ENCODE data around the gene ZNF320. TPM values are rescaled to one million over a fixed set of nuclear protein-coding genes. Genes with fewer than 3 reads are reported as not detected.
A peak's percentile ranks its signal among the peaks of the same experiment; 100 is the strongest.
"Not testable (repeated sequence)": the region's sequence is repeated elsewhere in the genome, so short reads cannot be mapped to it uniquely, and the experiment has no call there.

Gene ZNF320
- total RNA-seq, result 43.9 and 50.0 TPM in 2 replicates
- long read RNA-seq, partial matches to known transcripts, result 2 of 30 reads
- long read RNA-seq, other reads (novel, unspliced or antisense), result 27 of 30 reads

DNA sequence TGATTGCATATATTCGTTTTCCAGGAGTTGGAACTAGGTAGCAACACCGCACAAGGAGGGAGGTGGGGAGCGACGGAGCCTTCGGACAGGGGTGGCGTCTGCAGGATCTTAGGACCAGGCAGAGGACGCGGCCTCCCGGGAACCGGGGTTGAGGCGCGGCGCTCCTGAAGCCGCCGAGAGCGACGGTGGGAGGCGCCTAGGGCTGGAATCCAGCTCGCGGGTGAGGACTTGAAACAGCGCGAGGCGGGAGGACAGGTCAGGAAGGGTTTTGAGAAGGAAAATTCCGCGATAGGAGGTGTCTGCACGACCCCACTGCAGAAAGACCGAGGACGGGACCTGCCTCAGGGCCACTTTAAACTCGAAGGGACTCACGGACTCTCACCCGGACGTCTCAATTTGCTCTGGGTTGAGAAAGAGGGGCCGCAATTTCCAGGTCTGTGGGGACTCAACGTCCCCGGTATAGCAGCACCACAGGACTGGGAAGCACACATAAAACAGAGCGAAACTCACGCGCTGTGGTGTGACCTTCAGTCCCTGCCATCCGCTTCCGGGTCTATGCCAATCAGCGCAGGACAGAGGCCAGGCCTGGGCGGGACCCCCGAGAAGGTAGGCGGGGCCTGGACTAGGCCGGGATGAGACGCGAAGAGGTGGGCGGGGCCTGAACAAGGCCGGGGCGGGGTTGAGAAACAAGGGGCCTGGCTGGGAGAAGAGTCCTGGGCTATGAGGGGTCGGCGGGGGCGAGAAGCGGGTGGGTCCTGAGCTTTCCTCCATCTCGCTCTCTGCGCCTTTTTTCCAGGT is at the start of gene ZNF320:
TSS of gene ZNF320 (minus strand) at position 498 of the 798 bp plus-strand sequence. CDS start 7,380 bp downstream, outside the sequence.
- TF ChIP-seq, protein P1, sequence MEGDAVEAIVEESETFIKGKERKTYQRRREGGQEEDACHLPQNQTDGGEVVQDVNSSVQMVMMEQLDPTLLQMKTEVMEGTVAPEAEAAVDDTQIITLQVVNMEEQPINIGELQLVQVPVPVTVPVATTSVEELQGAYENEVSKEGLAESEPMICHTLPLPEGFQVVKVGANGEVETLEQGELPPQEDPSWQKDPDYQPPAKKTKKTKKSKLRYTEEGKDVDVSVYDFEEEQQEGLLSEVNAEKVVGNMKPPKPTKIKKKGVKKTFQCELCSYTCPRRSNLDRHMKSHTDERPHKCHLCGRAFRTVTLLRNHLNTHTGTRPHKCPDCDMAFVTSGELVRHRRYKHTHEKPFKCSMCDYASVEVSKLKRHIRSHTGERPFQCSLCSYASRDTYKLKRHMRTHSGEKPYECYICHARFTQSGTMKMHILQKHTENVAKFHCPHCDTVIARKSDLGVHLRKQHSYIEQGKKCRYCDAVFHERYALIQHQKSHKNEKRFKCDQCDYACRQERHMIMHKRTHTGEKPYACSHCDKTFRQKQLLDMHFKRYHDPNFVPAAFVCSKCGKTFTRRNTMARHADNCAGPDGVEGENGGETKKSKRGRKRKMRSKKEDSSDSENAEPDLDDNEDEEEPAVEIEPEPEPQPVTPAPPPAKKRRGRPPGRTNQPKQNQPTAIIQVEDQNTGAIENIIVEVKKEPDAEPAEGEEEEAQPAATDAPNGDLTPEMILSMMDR (IDR thresholded peaks at IDR 0.05; ENCODE audit: unreplicated experiment), result no peak
- Mint-ChIP-seq H3K27ac (peak within 1 kb of the TSS; percentile 98), H3K36me3 (ENCODE audit: insufficient read depth) (peaks cover 9% of the 10 kb centered on the region), H3K9me3 (ENCODE audit: low read depth) (no peaks in the 10 kb centered on the region), H3K4me1 (ENCODE audit: low read depth) (peaks cover 21% of the 10 kb centered on the region), H3K27me3 (no peaks in the 10 kb centered on the region), H3K4me3 (ENCODE audit: low read depth) (peak within 1 kb of the TSS; percentile 89)
- DNase-seq (ENCODE audit: low spot score, unreplicated experiment), result peak; percentile 95

DNA sequence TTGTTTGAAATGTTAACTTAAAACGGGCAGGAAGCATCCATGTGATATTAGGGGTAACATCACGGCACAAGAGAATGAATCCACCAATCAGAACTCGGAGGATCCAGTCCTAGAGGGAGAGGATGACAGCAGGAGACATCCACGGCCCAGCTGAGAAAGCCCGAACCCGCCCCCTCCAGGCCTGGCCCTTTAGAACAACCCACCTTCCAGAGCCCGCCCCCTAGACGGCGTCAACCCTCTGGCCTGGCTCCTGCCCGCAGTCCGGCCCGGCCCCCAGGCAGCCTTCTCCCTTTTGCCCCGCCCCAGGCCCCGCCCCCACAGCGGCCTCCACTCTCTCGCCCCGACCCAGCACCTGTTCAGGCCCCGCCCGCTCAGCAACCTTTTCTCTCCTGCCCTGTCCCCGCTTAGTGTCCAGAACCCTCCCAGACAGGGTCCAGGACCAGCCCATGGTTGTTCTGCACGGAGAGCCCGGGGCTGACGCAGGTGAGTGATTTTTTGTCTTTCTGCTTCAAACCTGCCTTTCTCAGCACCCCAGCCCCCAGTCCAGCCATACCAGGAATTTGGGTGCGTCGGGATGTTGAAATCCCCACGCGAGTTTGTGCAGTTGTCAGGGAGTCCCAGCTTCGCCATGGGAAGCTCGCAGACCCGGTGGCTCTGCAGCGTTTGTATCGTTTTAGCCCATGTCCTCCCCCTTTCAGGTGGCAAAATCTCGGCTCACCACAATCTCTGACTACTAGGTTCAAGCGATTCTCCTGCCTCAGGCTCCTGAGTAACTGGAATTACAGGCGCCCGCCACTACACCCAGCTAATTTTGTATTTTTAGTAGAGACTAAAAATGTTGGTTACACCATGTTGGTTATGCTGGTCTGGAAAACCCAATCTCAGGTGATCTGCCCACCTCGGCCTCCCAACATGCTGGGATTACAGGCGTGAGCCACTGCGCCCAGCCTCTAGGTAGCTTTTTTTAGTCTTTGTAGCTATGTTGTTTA is 49.2 kb upstream of the ZNF320 start:
- peaks cover 21% of the 10 kb centered on the region for H3K4me1 Mint-ChIP-seq (ENCODE audit: low read depth)
- peak overlapping the region; percentile 53 for H3K4me3 Mint-ChIP-seq (ENCODE audit: low read depth)
- TF ChIP-seq, protein P1 (IDR thresholded peaks at IDR 0.05; ENCODE audit: unreplicated experiment), result no peak
- H3K27me3 Mint-ChIP-seq, result no peaks in the 10 kb centered on the region
- H3K27ac Mint-ChIP-seq, result peak overlapping the region; percentile 98
- peak; percentile 44 for DNase-seq (ENCODE audit: low spot score, unreplicated experiment)
- H3K9me3 Mint-ChIP-seq (ENCODE audit: low read depth), result peaks cover 23% of the 10 kb centered on the region
- peaks cover 36% of the 10 kb centered on the region for H3K36me3 Mint-ChIP-seq (ENCODE audit: insufficient read depth)

GRCh38 chr19:52945652-52946321 is 48.4 kb upstream of the ZNF320 start:
- Mint-ChIP-seq H3K4me3 (ENCODE audit: low read depth) (peak overlapping the region; percentile 51), H3K27ac (peak overlapping the region; percentile 98)

DNA sequence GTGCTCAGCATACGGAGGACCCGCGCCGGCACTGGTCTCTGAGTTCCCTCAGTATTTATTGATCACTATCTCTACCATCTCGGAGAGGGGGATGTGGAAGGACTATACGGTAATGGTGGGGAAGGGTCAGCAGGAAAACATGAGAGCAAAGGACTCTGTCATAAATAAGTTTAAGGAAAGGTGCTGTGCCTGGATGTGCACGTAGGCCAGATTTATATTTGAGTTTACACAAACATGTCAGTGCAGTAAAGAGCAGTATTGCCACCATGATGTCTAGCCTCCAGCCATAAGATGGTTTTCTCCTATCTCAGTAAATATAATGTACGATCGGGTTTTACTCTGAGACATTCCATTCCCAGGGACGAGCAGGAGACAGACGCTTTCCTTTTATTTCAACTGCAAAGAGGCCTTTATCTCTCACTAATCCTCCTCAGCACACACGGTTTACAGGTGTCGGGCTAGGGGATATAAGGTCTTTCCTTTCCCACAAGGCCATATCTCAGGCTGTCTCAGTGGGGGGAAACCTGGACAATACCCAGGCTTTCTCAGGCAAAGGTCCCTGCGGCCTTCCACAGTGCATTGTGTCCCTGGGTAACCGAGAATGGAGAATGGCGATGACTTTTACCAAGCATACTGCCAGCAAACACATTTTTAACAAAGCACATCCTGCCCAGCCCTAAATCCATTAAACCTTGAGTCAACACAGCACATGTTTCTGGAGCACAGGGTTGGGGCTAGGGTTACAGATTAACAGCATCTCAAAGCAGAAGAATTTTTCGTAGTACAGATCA is 47.5 kb upstream of the ZNF320 start:
- DNase-seq (ENCODE audit: low spot score, unreplicated experiment); H3K9me3 Mint-ChIP-seq (ENCODE audit: low read depth); H3K27me3 Mint-ChIP-seq: not testable (repeated sequence)
- Mint-ChIP-seq H3K36me3 (ENCODE audit: insufficient read depth) (peaks cover 19% of the 10 kb centered on the region), H3K4me3 (ENCODE audit: low read depth) (peak overlapping the region; percentile 51), H3K27ac (peak overlapping the region; percentile 98), H3K4me1 (ENCODE audit: low read depth) (peaks cover 27% of the 10 kb centered on the region)

More at GRCh38 chr19:52945652-52946321, 48.4 kb upstream of the ZNF320 start:
- no peaks in the 10 kb centered on the region for H3K27me3 Mint-ChIP-seq
- TF ChIP-seq, protein P1 (IDR thresholded peaks at IDR 0.05; ENCODE audit: unreplicated experiment), result no peak
- H3K4me1 Mint-ChIP-seq (ENCODE audit: low read depth), result peaks cover 27% of the 10 kb centered on the region
- no peak for DNase-seq (ENCODE audit: low spot score, unreplicated experiment)
- peaks cover 15% of the 10 kb centered on the region for H3K9me3 Mint-ChIP-seq (ENCODE audit: low read depth)
- H3K36me3 Mint-ChIP-seq (ENCODE audit: insufficient read depth), result peaks cover 28% of the 10 kb centered on the region

Data from progenitor cell of endocrine pancreas (in vitro differentiated cells).